ENCODE results near the gene TNRC6C.
A peak's percentile ranks its signal among the peaks of the same experiment; 100 is the strongest.

Gene TNRC6C

GRCh38 chr17:78016852-78017251 is 58.3 kb downstream of the TNRC6C start:
- no peak overlapping the region for H3K4me3 ChIP-seq (ENCODE audit: low read depth, low read length)
- TF ChIP-seq, protein P1, sequence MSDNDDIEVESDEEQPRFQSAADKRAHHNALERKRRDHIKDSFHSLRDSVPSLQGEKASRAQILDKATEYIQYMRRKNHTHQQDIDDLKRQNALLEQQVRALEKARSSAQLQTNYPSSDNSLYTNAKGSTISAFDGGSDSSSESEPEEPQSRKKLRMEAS (IDR thresholded peaks at IDR 0.05; ENCODE audit: low read depth, low read length), result no peak
- no peak for TF ChIP-seq MYC (IDR thresholded peaks at IDR 0.05; ENCODE audit: low read depth, low read length)
- no peak for TF ChIP-seq CTCF (IDR thresholded peaks at IDR 0.05; ENCODE audit: low read depth, low read length)
- TF ChIP-seq POLR2A (IDR thresholded peaks at IDR 0.05; ENCODE audit: extremely low read depth, insufficient read length), result no peak
- no peak for DNase-seq (ENCODE audit: low read depth)

- peak; percentile 48 for DNase-seq (ENCODE audit: low read depth)
- no peak overlapping the region for H3K4me3 ChIP-seq (ENCODE audit: low read depth, low read length)
- TF ChIP-seq, protein P1 (IDR thresholded peaks at IDR 0.05; ENCODE audit: low read depth, low read length), result no peak
- TF ChIP-seq CTCF (IDR thresholded peaks at IDR 0.05; ENCODE audit: low read depth, low read length) (peak; percentile 16), POLR2A (IDR thresholded peaks at IDR 0.05; ENCODE audit: extremely low read depth, insufficient read length) (no peak), MYC (IDR thresholded peaks at IDR 0.05; ENCODE audit: low read depth, low read length) (no peak)
These were observed 61.0 kb downstream of the TNRC6C start for GRCh38 chr17:78019367-78019975.

DNA sequence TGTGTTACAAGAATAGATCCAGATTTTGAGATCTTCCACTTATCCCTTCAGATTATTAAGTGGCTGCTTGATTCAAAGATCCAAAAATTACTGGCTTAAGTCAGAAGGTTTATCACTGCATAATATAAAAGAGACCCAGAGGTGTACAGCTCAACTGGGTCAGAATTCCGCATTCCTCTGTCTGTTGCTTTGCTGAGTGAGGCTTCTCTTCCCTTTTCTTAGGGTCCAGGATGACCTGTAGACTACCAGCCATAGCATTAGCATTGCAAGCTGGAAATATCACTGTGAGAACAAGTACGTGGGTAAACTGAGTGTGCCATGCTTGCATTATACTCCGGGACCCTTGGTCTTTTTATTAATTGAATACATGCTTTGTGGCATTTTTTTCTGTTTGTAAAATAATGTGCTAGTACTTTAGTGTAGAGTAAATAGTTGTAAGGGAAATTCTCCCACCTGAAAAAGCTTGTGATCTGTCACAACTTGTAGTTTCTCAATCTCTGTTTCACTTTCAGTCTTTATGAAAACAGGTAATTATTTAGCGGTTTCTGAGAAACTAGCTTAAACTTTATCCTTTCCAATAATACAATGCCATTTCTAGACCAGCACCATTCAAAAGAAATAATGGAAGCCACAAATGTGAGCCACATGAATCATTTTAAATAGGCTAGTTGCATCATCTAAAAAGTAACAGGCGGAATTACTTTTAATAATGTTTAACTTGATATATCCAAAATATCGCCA is 61.6 kb downstream of the TNRC6C start:
- TF ChIP-seq, protein P1 (IDR thresholded peaks at IDR 0.05; ENCODE audit: low read depth, low read length), result no peak
- TF ChIP-seq MYC (IDR thresholded peaks at IDR 0.05; ENCODE audit: low read depth, low read length), result no peak
- no peak for TF ChIP-seq CTCF (IDR thresholded peaks at IDR 0.05; ENCODE audit: low read depth, low read length)
- no peak for TF ChIP-seq POLR2A (IDR thresholded peaks at IDR 0.05; ENCODE audit: extremely low read depth, insufficient read length)
- no peak overlapping the region for H3K4me3 ChIP-seq (ENCODE audit: low read depth, low read length)
- DNase-seq (ENCODE audit: low read depth), result no peak

DNA sequence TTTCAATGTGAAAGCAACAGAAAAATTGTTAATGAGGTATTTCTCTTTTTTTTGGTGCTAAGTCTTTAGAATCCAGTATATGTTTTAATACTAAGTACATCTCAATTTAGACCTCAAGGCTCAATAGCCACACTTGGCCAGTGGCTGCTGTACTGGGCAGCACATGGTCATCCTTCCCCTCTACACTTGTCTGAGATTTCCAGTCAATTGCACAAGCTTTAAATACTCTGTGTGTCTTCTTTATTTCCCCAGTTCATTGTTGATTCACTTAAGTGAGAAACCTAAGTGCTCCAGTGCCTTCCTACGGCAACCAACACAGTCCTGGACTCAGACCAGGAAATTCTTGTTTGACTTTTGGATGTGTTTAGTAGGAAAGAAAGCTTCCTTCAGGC is 62.2 kb downstream of the TNRC6C start:
- no peak for DNase-seq (ENCODE audit: low read depth)
- H3K4me3 ChIP-seq (ENCODE audit: low read depth, low read length), result no peak overlapping the region

DNA sequence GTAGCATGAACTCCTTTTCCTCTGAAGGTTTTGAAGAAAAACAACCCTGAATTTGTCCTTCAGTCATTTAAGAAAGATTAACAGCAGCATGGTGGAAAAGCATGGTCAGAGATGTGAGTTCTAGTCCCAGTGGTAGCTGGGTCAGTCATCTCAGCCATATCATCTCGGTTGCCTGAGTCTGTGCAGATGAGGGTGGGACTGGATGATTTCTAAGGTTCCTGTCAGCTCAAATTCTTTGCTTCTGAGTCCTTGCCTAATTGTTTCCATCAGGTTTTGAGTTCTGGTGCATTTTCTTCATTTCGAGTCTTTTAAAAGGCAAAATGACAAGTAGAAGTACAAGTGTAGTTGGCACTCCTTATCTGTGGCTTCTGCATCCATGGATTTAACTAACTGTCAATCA is 63.9 kb downstream of the TNRC6C start:
- no peak for DNase-seq (ENCODE audit: low read depth)
- no peak for TF ChIP-seq POLR2A (IDR thresholded peaks at IDR 0.05; ENCODE audit: extremely low read depth, insufficient read length)
- TF ChIP-seq CTCF (IDR thresholded peaks at IDR 0.05; ENCODE audit: low read depth, low read length), result no peak
- TF ChIP-seq, protein P1 (IDR thresholded peaks at IDR 0.05; ENCODE audit: low read depth, low read length), result no peak
- TF ChIP-seq MYC (IDR thresholded peaks at IDR 0.05; ENCODE audit: low read depth, low read length), result no peak
- no peak overlapping the region for H3K4me3 ChIP-seq (ENCODE audit: low read depth, low read length)

More for the DNA sequence above, 62.2 kb downstream of the TNRC6C start:
- no peak for TF ChIP-seq MYC (IDR thresholded peaks at IDR 0.05; ENCODE audit: low read depth, low read length)
- TF ChIP-seq CTCF (IDR thresholded peaks at IDR 0.05; ENCODE audit: low read depth, low read length), result no peak
- TF ChIP-seq POLR2A (IDR thresholded peaks at IDR 0.05; ENCODE audit: extremely low read depth, insufficient read length), result no peak
- TF ChIP-seq, protein P1 (IDR thresholded peaks at IDR 0.05; ENCODE audit: low read depth, low read length), result no peak

Measured in NB4 (cell line).